OCI-LY1 (cell line): ENCODE measurements around the gene GSX2.

Experiments used
- H2AFZ ChIP-seq: fragments of 200-600 bp; sonication (generic), shearing (Covaris generic); 2 replicates; pipeline ENCODE4 v1.6.0; 2014; ENCODE audit warnings: antibody characterized with exemption, mild to moderate bottlenecking, low read length
- H3F3A ChIP-seq: fragments of 200-600 bp; sonication (generic), shearing (Covaris generic); 2 replicates; pipeline ENCODE4 v1.6.0; 2014; ENCODE audit warnings: mild to moderate bottlenecking, antibody characterized with exemption, low read length, moderate library complexity; ENCODE audit not compliant: insufficient read depth
- H3K27ac ChIP-seq: fragments of 200-600 bp; sonication (generic); 2 replicates; pipeline ENCODE4 v1.5.1; 2014; ENCODE audit warnings: low read length, mixed run types, mild to moderate bottlenecking, low read depth; ENCODE audit not compliant: poor library complexity, severe bottlenecking
- H3K27me3 ChIP-seq: fragments of 200-600 bp; sonication (generic); 2 replicates; pipeline ENCODE4 v1.6.0; 2014; ENCODE audit warnings: antibody characterized with exemption, mild to moderate bottlenecking, low read length, moderate library complexity; ENCODE audit not compliant: insufficient read depth
- H3K36me3 ChIP-seq: fragments of 200-600 bp; sonication (generic); 2 replicates; pipeline ENCODE4 v1.6.1; 2014; ENCODE audit warnings: mild to moderate bottlenecking, antibody characterized with exemption, low read length, moderate library complexity, mixed read lengths; ENCODE audit not compliant: insufficient read depth
- H3K4me1 ChIP-seq: fragments of 200-600 bp; sonication (generic); 2 replicates; pipeline ENCODE4 v1.5.1; 2014; ENCODE audit warnings: mild to moderate bottlenecking, low read length, moderate library complexity; ENCODE audit not compliant: insufficient read depth, severe bottlenecking
- H3K4me2 ChIP-seq: fragments of 200-600 bp; sonication (generic), shearing (Covaris generic); 2 replicates; pipeline ENCODE4 v1.6.1; 2014; ENCODE audit warnings: low read length
- H3K4me3 ChIP-seq: fragments of 200-600 bp; sonication (generic); 2 replicates; pipeline ENCODE4 v1.5.1; 2014; ENCODE audit warnings: low read length, low read depth, mild to moderate bottlenecking, mixed read lengths; ENCODE audit not compliant: poor library complexity, severe bottlenecking
- H3K79me2 ChIP-seq: fragments of 200-600 bp; shearing (Covaris generic); 2 replicates; pipeline ENCODE4 v1.6.1; 2016; ENCODE audit warnings: mixed run types, low read length, mixed read lengths; ENCODE audit not compliant: insufficient read depth
- H3K9ac ChIP-seq: fragments of 200-600 bp; sonication (generic), shearing (Covaris generic); 2 replicates; pipeline ENCODE4 v1.6.1; 2014; ENCODE audit warnings: mild to moderate bottlenecking, low read length, mixed read lengths
- H3K9me2 ChIP-seq: fragments of 200-600 bp; sonication (generic), shearing (Covaris generic); 2 replicates; pipeline ENCODE4 v1.6.1; 2014; ENCODE audit warnings: low read depth, mild to moderate bottlenecking, low read length, mixed read lengths
- H3K9me3 ChIP-seq: fragments of 200-600 bp; shearing (Covaris generic); 2 replicates; pipeline ENCODE4 v1.6.1; 2014; ENCODE audit warnings: low read length, mixed read lengths
- H4K20me1 ChIP-seq: fragments of 200-600 bp; sonication (generic), shearing (Covaris generic); 2 replicates; pipeline ENCODE4 v1.6.0; 2016; ENCODE audit warnings: mild to moderate bottlenecking, low read length; ENCODE audit not compliant: insufficient read depth
- EZH2 ChIP-seq: fragments of 200-600 bp; sonication (generic), shearing (Covaris generic); IDR thresholded peaks from 2 replicates; pipeline ENCODE4 v1.8.0; 2017; ENCODE audit warnings: borderline replicate concordance, mixed run types, mild to moderate bottlenecking, antibody characterized with exemption, low read length, moderate library complexity, mixed read lengths
- TF ChIP-seq, protein P1 (sequence below): fragments of 200-600 bp; sonication (generic), shearing (Covaris generic); IDR thresholded peaks from 2 replicates; pipeline ENCODE4 v1.5.1; 2017; ENCODE audit warnings: mild to moderate bottlenecking, antibody characterized with exemption, low read length, moderate library complexity, mixed read lengths

GSX2 gene

DNA sequence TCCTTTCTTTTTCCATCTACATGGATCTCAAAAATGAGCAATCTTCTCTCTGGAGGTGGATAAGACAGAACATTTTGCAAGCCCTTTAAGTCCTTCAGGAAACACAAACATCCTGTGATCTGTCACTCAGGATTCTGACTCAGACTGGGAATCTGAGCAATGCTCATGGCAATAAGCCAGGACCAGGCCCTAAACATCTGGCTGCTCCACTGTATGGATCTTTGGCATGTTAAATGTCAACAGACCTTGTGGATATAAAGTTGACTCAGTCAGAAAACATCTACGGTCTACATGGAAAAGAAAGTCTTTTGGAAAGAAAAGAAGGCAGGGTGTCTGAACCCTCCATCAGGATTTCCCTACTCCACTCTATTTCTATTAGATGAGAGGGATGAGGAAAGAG lies 17.8 kb upstream of the GSX2 start:
- no peak for TF ChIP-seq EZH2
- TF ChIP-seq, protein P1, sequence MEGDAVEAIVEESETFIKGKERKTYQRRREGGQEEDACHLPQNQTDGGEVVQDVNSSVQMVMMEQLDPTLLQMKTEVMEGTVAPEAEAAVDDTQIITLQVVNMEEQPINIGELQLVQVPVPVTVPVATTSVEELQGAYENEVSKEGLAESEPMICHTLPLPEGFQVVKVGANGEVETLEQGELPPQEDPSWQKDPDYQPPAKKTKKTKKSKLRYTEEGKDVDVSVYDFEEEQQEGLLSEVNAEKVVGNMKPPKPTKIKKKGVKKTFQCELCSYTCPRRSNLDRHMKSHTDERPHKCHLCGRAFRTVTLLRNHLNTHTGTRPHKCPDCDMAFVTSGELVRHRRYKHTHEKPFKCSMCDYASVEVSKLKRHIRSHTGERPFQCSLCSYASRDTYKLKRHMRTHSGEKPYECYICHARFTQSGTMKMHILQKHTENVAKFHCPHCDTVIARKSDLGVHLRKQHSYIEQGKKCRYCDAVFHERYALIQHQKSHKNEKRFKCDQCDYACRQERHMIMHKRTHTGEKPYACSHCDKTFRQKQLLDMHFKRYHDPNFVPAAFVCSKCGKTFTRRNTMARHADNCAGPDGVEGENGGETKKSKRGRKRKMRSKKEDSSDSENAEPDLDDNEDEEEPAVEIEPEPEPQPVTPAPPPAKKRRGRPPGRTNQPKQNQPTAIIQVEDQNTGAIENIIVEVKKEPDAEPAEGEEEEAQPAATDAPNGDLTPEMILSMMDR = no peak
- Histone ChIP-seq H3K4me1 (no peaks in the 10 kb centered on the region), H3K27ac (no peak overlapping the region), H3K36me3 (no peaks in the 10 kb centered on the region), H4K20me1 (no peaks in the 10 kb centered on the region), H3K9me2 (no peaks in the 10 kb centered on the region), H3F3A (no peaks in the 10 kb centered on the region), H3K79me2 (no peaks in the 10 kb centered on the region), H2AFZ (no peak overlapping the region), H3K27me3 (0 out of 2 replicates have a peak, but pooled peaks cover 2% of the 10 kb centered on the region), H3K4me2 (no peak overlapping the region), H3K9ac (no peak overlapping the region), H3K4me3 (no peak overlapping the region), H3K9me3 (no peaks in the 10 kb centered on the region)

DNA sequence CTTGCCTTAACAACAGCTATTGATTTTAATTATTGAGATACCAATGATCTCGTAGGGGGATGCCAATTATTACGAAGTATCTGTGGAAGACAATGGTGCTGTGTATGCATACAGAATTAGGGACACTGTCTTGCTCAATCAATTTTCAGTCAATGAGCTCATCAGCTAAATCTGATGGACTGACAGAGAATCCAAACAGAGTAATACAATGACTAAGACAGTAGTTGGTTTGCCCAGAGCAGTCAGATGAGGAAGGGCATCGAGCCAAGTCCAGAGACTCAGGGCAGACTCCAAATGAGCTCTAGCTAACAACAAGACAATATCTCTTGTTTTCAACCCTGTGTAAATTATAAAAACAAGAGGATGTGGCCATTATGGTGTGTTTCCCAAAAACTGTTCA lies 14.7 kb upstream of the GSX2 start:
- H3K4me1 ChIP-seq = no peaks in the 10 kb centered on the region
- 0 out of 2 replicates have a peak, but pooled peaks cover 2% of the 10 kb centered on the region for H3K27me3 ChIP-seq
- H3F3A ChIP-seq = no peaks in the 10 kb centered on the region
- TF ChIP-seq EZH2 = no peak
- TF ChIP-seq, protein P1 = no peak
- no peak overlapping the region for H3K4me2 ChIP-seq
- no peak overlapping the region for H3K27ac ChIP-seq
- no peaks in the 10 kb centered on the region for H3K9me2 ChIP-seq
- H4K20me1 ChIP-seq = no peaks in the 10 kb centered on the region
- no peaks in the 10 kb centered on the region for H3K9me3 ChIP-seq
- H3K36me3 ChIP-seq = no peaks in the 10 kb centered on the region
- H3K4me3 ChIP-seq = no peak overlapping the region
- H2AFZ ChIP-seq = no peak overlapping the region
- H3K79me2 ChIP-seq = no peaks in the 10 kb centered on the region
- H3K9ac ChIP-seq = no peak overlapping the region

DNA sequence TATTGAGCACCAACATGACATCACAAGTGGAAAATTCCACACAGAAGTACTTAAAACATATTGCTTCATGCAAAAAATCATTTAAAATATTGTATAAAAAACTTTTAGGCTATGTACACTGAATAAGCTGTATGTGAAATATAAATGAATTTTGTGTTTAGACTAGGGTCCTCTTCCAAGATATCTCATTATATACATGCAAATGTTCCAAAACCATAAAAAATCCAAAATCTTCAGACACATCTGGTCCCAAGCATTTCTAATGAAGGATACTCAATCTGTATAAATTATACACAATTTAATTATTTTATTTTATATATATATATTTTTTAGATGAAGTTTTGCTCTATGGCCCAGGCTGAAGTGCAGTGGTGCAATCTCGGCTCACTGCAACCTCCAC lies 10.1 kb upstream of the GSX2 start:
- Histone ChIP-seq H3K9me2 (no peaks in the 10 kb centered on the region), H4K20me1 (no peaks in the 10 kb centered on the region), H3K9me3 (no peaks in the 10 kb centered on the region), H3K79me2 (no peaks in the 10 kb centered on the region), H3K9ac (no peak overlapping the region), H3K4me1 (peaks cover 32% of the 10 kb centered on the region), H3K36me3 (no peaks in the 10 kb centered on the region), H3K27me3 (0 out of 2 replicates have a peak, but pooled peaks cover 2% of the 10 kb centered on the region), H3K4me2 (no peak overlapping the region), H3K27ac (no peak overlapping the region), H2AFZ (no peak overlapping the region), H3F3A (no peaks in the 10 kb centered on the region), H3K4me3 (no peak overlapping the region)
- no peak for TF ChIP-seq EZH2
- TF ChIP-seq, protein P1 = no peak
